ENCODE data around the gene RDH5. TPM values are rescaled to one million over a fixed set of nuclear protein-coding genes. Genes with fewer than 3 reads are reported as not detected.

The RDH5 gene
- total RNA-seq, 1 experiment from 2014 or later, result 3.2 TPM

GRCh38 chr12:55712700-55713415 lies 7.3 kb upstream of the RDH5 start:
- DNase-seq (ENCODE audit: low read depth), result no peak

GRCh38 chr12:55713721-55714120 lies 6.5 kb upstream of the RDH5 start:
- peak; percentile 71 for DNase-seq (ENCODE audit: low read depth)

- no peak for DNase-seq (ENCODE audit: low read depth)
Measured at GRCh38 chr12:55715169-55715764, 4.9 kb upstream of the RDH5 start.

- peak; percentile 92 for DNase-seq (ENCODE audit: low read depth)
Measured at GRCh38 chr12:55715833-55716581, 4.2 kb upstream of the RDH5 start, which contains the start of gene BLOC1S1. Gene BLOC1S1 (plus strand): TSS chr12:55716046. CDS start chr12:55716052, 6 bp downstream.

- no peak for DNase-seq (ENCODE audit: low read depth)
Measured at GRCh38 chr12:55716582-55716957, 3.6 kb upstream of the RDH5 start.

GRCh38 chr12:55717011-55718007 lies 2.9 kb upstream of the RDH5 start:
- DNase-seq (ENCODE audit: low read depth), result peak; percentile 88

GRCh38 chr12:55718015-55718414 lies 2.2 kb upstream of the RDH5 start:
- DNase-seq (ENCODE audit: low read depth), result peak; percentile 41

GRCh38 chr12:55718624-55719275 lies 1.4 kb upstream of the RDH5 start:
- DNase-seq (ENCODE audit: low read depth), result no peak

GRCh38 chr12:55719371-55719770 lies 822 bp upstream of the RDH5 start:
- DNase-seq (ENCODE audit: low read depth), result no peak

GRCh38 chr12:55720894-55721444 lies 776 bp downstream of the RDH5 start:
- DNase-seq (ENCODE audit: low read depth), result peak; percentile 98

- peak; percentile 58 for DNase-seq (ENCODE audit: low read depth)
Measured at GRCh38 chr12:55721601-55722213, 1.5 kb downstream of the RDH5 start.

- DNase-seq (ENCODE audit: low read depth), result no peak
Measured at GRCh38 chr12:55722948-55723347, 2.8 kb downstream of the RDH5 start.

GRCh38 chr12:55723516-55724225 lies 3.5 kb downstream of the RDH5 start:
- DNase-seq (ENCODE audit: low read depth), result no peak

GRCh38 chr12:55724226-55724939 lies 4.2 kb downstream of the RDH5 start:
- peak; percentile 62 for DNase-seq (ENCODE audit: low read depth)

GRCh38 chr12:55724940-55725309 lies 4.7 kb downstream of the RDH5 start:
- DNase-seq (ENCODE audit: low read depth), result no peak

- no peak for DNase-seq (ENCODE audit: low read depth)
Measured at GRCh38 chr12:55725556-55725955, 5.4 kb downstream of the RDH5 start.

GRCh38 chr12:55726971-55727370 lies 6.8 kb downstream of the RDH5 start:
- DNase-seq (ENCODE audit: low read depth), result no peak

GRCh38 chr12:55727643-55728185 lies 7.5 kb downstream of the RDH5 start:
- peak; percentile 67 for DNase-seq (ENCODE audit: low read depth)
